ENCODE measurements around the gene USP22.

DNA sequence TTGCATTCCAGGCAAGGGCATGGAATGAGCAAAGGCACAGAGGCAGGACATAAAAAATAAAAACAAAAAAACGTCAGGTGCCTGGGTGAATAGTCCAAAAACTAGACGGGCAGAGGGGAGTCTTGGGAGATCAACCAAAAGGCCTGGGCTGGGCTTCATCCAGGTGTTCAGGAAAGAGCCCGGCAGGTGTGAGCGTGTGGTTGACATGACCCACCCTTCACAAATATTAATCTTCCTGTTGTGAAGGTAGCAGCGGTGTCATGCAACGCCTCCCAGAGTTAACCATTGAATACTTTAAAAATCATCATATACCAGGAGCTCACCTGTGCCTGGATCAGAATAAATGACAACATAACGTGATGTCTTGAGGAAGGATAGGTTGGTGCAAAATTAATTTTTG, 90.6 kb downstream of the USP22 start:
- TF ChIP-seq MXI1 (IDR thresholded peaks at IDR 0.05; ENCODE audit: borderline replicate concordance, low read depth, low read length) (no peak), BHLHE40 (IDR thresholded peaks at IDR 0.05; ENCODE audit: low read depth, low read length) (no peak), POLR2A (IDR thresholded peaks at IDR 0.05; ENCODE audit: low read depth, low read length) (no peak), RCOR1 (IDR thresholded peaks at IDR 0.05; ENCODE audit: insufficient replicate concordance, low read length) (no peak), RFX5 (IDR thresholded peaks at IDR 0.05; ENCODE audit: low read depth, low read length) (no peak), CEBPB (IDR thresholded peaks at IDR 0.05; ENCODE audit: low read depth, low read length) (no peak), MAFK (IDR thresholded peaks at IDR 0.05; ENCODE audit: low read depth, low read length) (no peak), RAD21 (IDR thresholded peaks at IDR 0.05; ENCODE audit: low read length) (no peak), SMC3 (IDR thresholded peaks at IDR 0.05; ENCODE audit: low read depth, low read length) (no peak), NFE2L2 (IDR thresholded peaks at IDR 0.05; ENCODE audit: low read depth, low read length) (no peak)
- TF ChIP-seq, protein P1, sequence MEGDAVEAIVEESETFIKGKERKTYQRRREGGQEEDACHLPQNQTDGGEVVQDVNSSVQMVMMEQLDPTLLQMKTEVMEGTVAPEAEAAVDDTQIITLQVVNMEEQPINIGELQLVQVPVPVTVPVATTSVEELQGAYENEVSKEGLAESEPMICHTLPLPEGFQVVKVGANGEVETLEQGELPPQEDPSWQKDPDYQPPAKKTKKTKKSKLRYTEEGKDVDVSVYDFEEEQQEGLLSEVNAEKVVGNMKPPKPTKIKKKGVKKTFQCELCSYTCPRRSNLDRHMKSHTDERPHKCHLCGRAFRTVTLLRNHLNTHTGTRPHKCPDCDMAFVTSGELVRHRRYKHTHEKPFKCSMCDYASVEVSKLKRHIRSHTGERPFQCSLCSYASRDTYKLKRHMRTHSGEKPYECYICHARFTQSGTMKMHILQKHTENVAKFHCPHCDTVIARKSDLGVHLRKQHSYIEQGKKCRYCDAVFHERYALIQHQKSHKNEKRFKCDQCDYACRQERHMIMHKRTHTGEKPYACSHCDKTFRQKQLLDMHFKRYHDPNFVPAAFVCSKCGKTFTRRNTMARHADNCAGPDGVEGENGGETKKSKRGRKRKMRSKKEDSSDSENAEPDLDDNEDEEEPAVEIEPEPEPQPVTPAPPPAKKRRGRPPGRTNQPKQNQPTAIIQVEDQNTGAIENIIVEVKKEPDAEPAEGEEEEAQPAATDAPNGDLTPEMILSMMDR (conservative IDR thresholded peaks at IDR 0.05; ENCODE audit: low read depth, low read length), result no peak
- TF ChIP-seq, protein P2, sequence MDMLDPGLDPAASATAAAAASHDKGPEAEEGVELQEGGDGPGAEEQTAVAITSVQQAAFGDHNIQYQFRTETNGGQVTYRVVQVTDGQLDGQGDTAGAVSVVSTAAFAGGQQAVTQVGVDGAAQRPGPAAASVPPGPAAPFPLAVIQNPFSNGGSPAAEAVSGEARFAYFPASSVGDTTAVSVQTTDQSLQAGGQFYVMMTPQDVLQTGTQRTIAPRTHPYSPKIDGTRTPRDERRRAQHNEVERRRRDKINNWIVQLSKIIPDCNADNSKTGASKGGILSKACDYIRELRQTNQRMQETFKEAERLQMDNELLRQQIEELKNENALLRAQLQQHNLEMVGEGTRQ (IDR thresholded peaks at IDR 0.05; ENCODE audit: low read depth, low read length), result no peak
- TF ChIP-seq, protein P3, sequence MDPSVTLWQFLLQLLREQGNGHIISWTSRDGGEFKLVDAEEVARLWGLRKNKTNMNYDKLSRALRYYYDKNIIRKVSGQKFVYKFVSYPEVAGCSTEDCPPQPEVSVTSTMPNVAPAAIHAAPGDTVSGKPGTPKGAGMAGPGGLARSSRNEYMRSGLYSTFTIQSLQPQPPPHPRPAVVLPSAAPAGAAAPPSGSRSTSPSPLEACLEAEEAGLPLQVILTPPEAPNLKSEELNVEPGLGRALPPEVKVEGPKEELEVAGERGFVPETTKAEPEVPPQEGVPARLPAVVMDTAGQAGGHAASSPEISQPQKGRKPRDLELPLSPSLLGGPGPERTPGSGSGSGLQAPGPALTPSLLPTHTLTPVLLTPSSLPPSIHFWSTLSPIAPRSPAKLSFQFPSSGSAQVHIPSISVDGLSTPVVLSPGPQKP (IDR thresholded peaks at IDR 0.05; ENCODE audit: borderline replicate concordance, low read depth, low read length), result no peak
